B cell (primary cell): ENCODE measurements around the gene CR1.

ENCODE experiments used
- EZH2 ChIP-seq: IDR thresholded peaks from 2 replicates; pipeline ENCODE4 v1.6.1; 2012; ENCODE audit warnings: borderline replicate concordance, low read depth, mild to moderate bottlenecking, moderate library complexity, low read length; ENCODE audit not compliant: insufficient read depth, poor library complexity, severe bottlenecking
- TF ChIP-seq, protein P1 (sequence below): fragments of 200-600 bp; IDR thresholded peaks from one replicate; pipeline ENCODE4 v1.8.0; 2022; ENCODE audit warnings: antibody characterized with exemption, mild to moderate bottlenecking

DNA sequence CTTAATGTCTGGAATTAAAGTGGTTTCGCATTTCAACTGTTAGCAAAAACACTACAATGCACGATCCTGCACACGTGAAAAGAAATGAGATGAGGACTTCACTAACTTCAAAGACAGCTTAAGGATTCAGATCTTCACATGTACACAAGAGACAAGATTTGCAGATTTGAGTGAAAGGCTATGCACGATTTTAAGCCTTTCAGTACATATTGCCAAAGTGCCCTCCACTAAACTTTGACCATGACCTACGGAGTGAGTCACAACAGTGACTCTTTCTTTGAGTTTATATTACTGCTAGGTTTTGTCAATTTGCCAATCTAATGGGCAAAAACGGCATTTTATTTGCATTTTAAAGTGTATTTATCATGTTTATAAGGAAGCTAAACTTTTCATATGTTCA lies 107.8 kb downstream of the CR1 start:
- TF ChIP-seq, protein P1, sequence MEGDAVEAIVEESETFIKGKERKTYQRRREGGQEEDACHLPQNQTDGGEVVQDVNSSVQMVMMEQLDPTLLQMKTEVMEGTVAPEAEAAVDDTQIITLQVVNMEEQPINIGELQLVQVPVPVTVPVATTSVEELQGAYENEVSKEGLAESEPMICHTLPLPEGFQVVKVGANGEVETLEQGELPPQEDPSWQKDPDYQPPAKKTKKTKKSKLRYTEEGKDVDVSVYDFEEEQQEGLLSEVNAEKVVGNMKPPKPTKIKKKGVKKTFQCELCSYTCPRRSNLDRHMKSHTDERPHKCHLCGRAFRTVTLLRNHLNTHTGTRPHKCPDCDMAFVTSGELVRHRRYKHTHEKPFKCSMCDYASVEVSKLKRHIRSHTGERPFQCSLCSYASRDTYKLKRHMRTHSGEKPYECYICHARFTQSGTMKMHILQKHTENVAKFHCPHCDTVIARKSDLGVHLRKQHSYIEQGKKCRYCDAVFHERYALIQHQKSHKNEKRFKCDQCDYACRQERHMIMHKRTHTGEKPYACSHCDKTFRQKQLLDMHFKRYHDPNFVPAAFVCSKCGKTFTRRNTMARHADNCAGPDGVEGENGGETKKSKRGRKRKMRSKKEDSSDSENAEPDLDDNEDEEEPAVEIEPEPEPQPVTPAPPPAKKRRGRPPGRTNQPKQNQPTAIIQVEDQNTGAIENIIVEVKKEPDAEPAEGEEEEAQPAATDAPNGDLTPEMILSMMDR, result no peak
- TF ChIP-seq EZH2, result no peak
